Small intestine (tissue), 7 donors: ENCODE results near the gene SCAP. TPM values are rescaled to one million over a fixed set of nuclear protein-coding genes. Genes with fewer than 3 reads are reported as not detected.
"Not testable (repeated sequence)": the region's sequence is repeated elsewhere in the genome, so short reads cannot be mapped to it uniquely, and the experiment has no call there.

Experiments
- DNase-seq, 2 donors: peaks; one replicate each; pipeline versions ENCODE4 v3.0.0 to v3.0.0-alpha.2; 2013
- FAIRE-seq: peaks from 2 replicates; lab custom pipeline; 2012; peaks lifted over from hg19 to GRCh38; lab: Jason Lieb, UNC
- H3K27ac ChIP-seq, 3 donors: one replicate each; pipeline ENCODE4 v1.5.1; 2013; ENCODE audit warnings: low read length in 2 of 3, mild to moderate bottlenecking in 2 of 3, control low read depth in 1 of 3, inconsistent platforms in 1 of 3, low read depth in 1 of 3, moderate library complexity in 1 of 3
- H3K27me3 ChIP-seq, 3 donors: one replicate each; pipeline ENCODE4 v1.6.1; 2013; ENCODE audit warnings: low read length in 3 of 3, inconsistent platforms in 1 of 3; ENCODE audit not compliant: control insufficient read depth in 3 of 3, insufficient read depth in 3 of 3
- H3K36me3 ChIP-seq, 3 donors: one replicate each; pipeline ENCODE4 v1.6.1; 2013; ENCODE audit warnings: low read length in 3 of 3, inconsistent platforms in 1 of 3, low read depth in 1 of 3, mild to moderate bottlenecking in 1 of 3, moderate library complexity in 1 of 3; ENCODE audit not compliant: control insufficient read depth in 3 of 3, insufficient read depth in 2 of 3
- H3K4me1 ChIP-seq, 3 donors: one replicate each; pipeline ENCODE4 v1.6.1; 2013; ENCODE audit warnings: low read length in 2 of 3, inconsistent platforms in 1 of 3, low read depth in 1 of 3, mild to moderate bottlenecking in 1 of 3, moderate library complexity in 1 of 3; ENCODE audit not compliant: control insufficient read depth in 3 of 3, insufficient read depth in 2 of 3
- H3K4me3 ChIP-seq, 3 donors: one replicate each; pipeline ENCODE4 v1.5.1; 2013; ENCODE audit warnings: low read length in 3 of 3, control low read depth in 1 of 3, inconsistent platforms in 1 of 3, low read depth in 1 of 3, mild to moderate bottlenecking in 1 of 3, moderate library complexity in 1 of 3
- H3K9me3 ChIP-seq, 2 donors: one replicate each; pipeline ENCODE4 v1.6.1; 2013; ENCODE audit warnings: low read depth in 1 of 2, low read length in 1 of 2; ENCODE audit not compliant: control insufficient read depth in 2 of 2, insufficient read depth in 1 of 2
- whole genome bisulfite sequencing, 3 donors: extraction: QIAGEN DNeasy Blood & Tissue Kit; methylation state at CpG; one replicate each; pipeline ENCODE4 v1.1.7; 2013; 5-methylcytosine and 5-hydroxymethylcytosine counted together
- polyA plus RNA-seq, 4 donors: library from polyadenylated mRNA; stranded (reverse) in 3 of 4; unstranded in 1 of 4; fragments of 200-250 nt in 3 of 4; fragments of 120-200 nt in 1 of 4; gene quantifications; one replicate each; pipeline versions ENCODE4 v1.2.1 to v1.2.3, GENCODE V29; 2013
- donor health status: healthy with polysubstance abuse.
- donor health status: control.
- donor health status: control.
- donor health status: Bipolar disorder and iron deficiency.
- donor health status: healthy.

The SCAP gene
- polyA plus RNA-seq, 4 donors, result 43.8 to 71.7 (median 55.6) TPM

GRCh38 chr3:47513125-47513929, 37.6 kb upstream of the SCAP start, which contains the start of gene ELP6:
ELP6 (minus strand) TSS chr3:47513712; CDS start chr3:47513590, 122 bp downstream.
- Histone ChIP-seq H3K27me3 (no peaks in the 10 kb centered on the region), H3K27ac (peak within 1 kb of the TSS; percentile 61 to 92 (median 91)), H3K4me1 (peaks cover 0 to 3% (median 2%) of the 10 kb centered on the region in 3 donors), H3K9me3 (no peaks in the 10 kb centered on the region), H3K4me3 (peak within 1 kb of the TSS; percentile 30 to 63 (median 46)), H3K36me3 (peaks cover 0 to 18% (median 4%) of the 10 kb centered on the region in 3 donors)
- FAIRE-seq, result no peak
- 0% methylated on average over 68 to 71 of the region's 71 CpGs for WGBS, 3 donors
- DNase-seq, result peak; percentile 96 to 98

GRCh38 chr3:47512416-47513124, 36.8 kb upstream of the SCAP start:
- Histone ChIP-seq H3K27ac (peak overlapping the region in 2 of 3 donors; percentile 91 to 92), H3K4me3 (peak overlapping the region; percentile 30 to 63 (median 46)), H3K9me3 (no peaks in the 10 kb centered on the region), H3K36me3 (peaks cover 0 to 18% (median 4%) of the 10 kb centered on the region in 3 donors), H3K4me1 (peaks cover 0 to 3% (median 2%) of the 10 kb centered on the region in 3 donors), H3K27me3 (no peaks in the 10 kb centered on the region)
- DNase-seq (peak; percentile 27 to 62), FAIRE-seq (no peak)
- WGBS, 3 donors, result 18 to 23% (median 19%) methylated on average over 31 to 36 of the region's 36 CpGs

DNA sequence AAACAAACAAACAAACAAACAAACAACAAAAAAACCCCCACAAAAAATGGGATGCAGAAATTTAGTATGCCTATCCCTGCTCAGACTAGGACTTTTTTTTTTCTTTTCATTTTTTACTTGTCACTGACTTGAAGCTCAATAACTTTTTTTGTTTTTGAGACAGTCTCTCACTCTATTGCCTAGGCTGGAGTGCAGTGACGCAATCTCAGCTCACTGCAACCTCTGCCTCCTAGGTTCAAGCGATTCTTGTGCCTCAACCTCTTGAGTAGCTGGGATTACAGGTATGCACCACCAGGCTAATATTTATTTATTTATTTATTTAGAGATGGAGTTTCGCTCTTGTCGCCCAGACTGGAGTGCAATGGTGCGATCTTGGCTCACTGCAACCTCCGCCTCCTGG, 29.5 kb upstream of the SCAP start:
- H3K9me3 ChIP-seq, DNase-seq, H3K27me3 ChIP-seq, FAIRE-seq, H3K4me1 ChIP-seq, H3K4me3 ChIP-seq, H3K27ac ChIP-seq: not testable (repeated sequence)
- 97 to 99% (median 98%) methylated on average over 6 of the region's 6 CpGs for WGBS, 3 donors
- peaks cover 7 to 58% (median 20%) of the 10 kb centered on the region in 3 donors for H3K36me3 ChIP-seq

DNA sequence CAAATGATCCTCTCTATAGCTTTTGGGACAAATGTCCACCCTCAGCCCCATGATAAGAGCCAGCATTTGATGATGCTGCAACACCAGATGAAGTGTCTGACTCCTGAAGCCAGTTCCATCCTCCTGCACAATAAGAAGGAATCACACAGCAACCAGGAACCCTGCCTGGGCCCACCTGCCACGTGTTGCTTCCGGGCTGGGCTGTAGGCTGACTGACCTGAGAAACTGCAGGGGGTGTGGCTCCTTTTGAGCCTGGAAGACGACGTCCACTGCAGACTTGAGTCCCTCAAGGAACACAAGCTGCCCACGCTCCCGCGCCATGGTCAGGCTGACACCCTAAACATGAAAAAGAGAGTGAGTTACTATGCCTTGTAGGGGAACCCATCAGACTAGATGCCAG, 28.4 kb upstream of the SCAP start:
- no peak for DNase-seq
- Histone ChIP-seq H3K36me3 (peaks cover 7 to 59% (median 17%) of the 10 kb centered on the region in 3 donors), H3K4me3 (no peak overlapping the region), H3K27ac (no peak overlapping the region), H3K27me3 (no peaks in the 10 kb centered on the region), H3K9me3 (no peaks in the 10 kb centered on the region), H3K4me1 (no peaks in the 10 kb centered on the region)
- no peak for FAIRE-seq
- WGBS, 3 donors, result 88 to 90% (median 88%) methylated on average over 7 of the region's 7 CpGs

- Histone ChIP-seq H3K27ac (no peak overlapping the region), H3K9me3 (no peaks in the 10 kb centered on the region), H3K36me3 (peaks cover 9 to 62% (median 16%) of the 10 kb centered on the region in 3 donors), H3K27me3 (no peaks in the 10 kb centered on the region), H3K4me3 (no peak overlapping the region), H3K4me1 (no peaks in the 10 kb centered on the region)
- no peak for DNase-seq
- 91 to 98% (median 97%) methylated on average over 2 of the region's 2 CpGs for WGBS, 3 donors
- FAIRE-seq, result no peak
These were observed 27.3 kb upstream of the SCAP start for GRCh38 chr3:47503033-47503432.

DNA sequence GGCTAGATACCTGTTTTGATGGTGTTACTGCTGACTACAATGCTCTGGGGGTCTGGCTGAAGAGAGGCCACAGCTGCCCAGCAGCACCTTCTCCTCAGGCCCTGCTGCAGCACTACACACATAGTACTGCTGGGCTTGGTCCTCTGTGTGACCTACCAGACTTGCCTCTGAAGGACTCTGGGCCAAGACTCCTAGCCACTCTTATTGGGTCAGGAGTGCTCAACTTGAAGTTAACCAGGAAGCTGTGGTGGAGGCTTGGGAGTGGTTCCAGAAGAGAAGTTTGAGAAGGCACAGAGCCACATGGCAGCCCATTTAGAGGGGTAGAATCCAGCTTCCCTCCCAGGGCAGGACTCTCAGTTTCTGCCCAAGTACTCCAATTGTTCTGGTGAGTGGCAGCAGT, 21.2 kb upstream of the SCAP start:
- no peak overlapping the region for H3K27ac ChIP-seq
- no peaks in the 10 kb centered on the region for H3K4me1 ChIP-seq
- FAIRE-seq, result no peak
- no peaks in the 10 kb centered on the region for H3K27me3 ChIP-seq
- H3K4me3 ChIP-seq, result no peak overlapping the region
- H3K36me3 ChIP-seq, result peaks cover 8 to 64% (median 13%) of the 10 kb centered on the region in 3 donors
- no peaks in the 10 kb centered on the region for H3K9me3 ChIP-seq
- DNase-seq, result no peak

- H3K36me3 ChIP-seq, result peaks cover 6 to 63% (median 8%) of the 10 kb centered on the region in 3 donors
- no peak overlapping the region for H3K4me3 ChIP-seq
- no peak overlapping the region for H3K27ac ChIP-seq
- no peaks in the 10 kb centered on the region for H3K9me3 ChIP-seq
- no peaks in the 10 kb centered on the region for H3K27me3 ChIP-seq
- no peaks in the 10 kb centered on the region for H3K4me1 ChIP-seq
- FAIRE-seq (no peak), DNase-seq (no peak)
- 92 to 98% (median 97%) methylated on average over 8 of the region's 8 CpGs for WGBS, 3 donors
These were observed 20.1 kb upstream of the SCAP start for GRCh38 chr3:47495886-47496285.

GRCh38 chr3:47495111-47495510, 19.4 kb upstream of the SCAP start:
- H3K27ac ChIP-seq, result no peak overlapping the region
- WGBS, 3 donors, result 96 to 100% (median 97%) methylated on average over 4 of the region's 4 CpGs
- no peak for DNase-seq
- no peak overlapping the region for H3K4me3 ChIP-seq
- H3K36me3 ChIP-seq, result peaks cover 4 to 56% (median 6%) of the 10 kb centered on the region in 3 donors
- no peak for FAIRE-seq
- H3K4me1 ChIP-seq, result no peaks in the 10 kb centered on the region
- H3K9me3 ChIP-seq, result no peaks in the 10 kb centered on the region
- no peaks in the 10 kb centered on the region for H3K27me3 ChIP-seq
